ENCODE measurements around the gene FBXO22. TPM values are rescaled to one million over a fixed set of nuclear protein-coding genes. Genes with fewer than 3 reads are reported as not detected.

FBXO22 gene
- polyA plus RNA-seq, 1 experiment, result 68.7 TPM

- TF ChIP-seq, protein P1, sequence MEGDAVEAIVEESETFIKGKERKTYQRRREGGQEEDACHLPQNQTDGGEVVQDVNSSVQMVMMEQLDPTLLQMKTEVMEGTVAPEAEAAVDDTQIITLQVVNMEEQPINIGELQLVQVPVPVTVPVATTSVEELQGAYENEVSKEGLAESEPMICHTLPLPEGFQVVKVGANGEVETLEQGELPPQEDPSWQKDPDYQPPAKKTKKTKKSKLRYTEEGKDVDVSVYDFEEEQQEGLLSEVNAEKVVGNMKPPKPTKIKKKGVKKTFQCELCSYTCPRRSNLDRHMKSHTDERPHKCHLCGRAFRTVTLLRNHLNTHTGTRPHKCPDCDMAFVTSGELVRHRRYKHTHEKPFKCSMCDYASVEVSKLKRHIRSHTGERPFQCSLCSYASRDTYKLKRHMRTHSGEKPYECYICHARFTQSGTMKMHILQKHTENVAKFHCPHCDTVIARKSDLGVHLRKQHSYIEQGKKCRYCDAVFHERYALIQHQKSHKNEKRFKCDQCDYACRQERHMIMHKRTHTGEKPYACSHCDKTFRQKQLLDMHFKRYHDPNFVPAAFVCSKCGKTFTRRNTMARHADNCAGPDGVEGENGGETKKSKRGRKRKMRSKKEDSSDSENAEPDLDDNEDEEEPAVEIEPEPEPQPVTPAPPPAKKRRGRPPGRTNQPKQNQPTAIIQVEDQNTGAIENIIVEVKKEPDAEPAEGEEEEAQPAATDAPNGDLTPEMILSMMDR (IDR thresholded peaks at IDR 0.05; ENCODE audit: low read depth, low read length), result no peak
- ChIA-PET CTCF (interaction anchor here (0.6 to 3.2 kb wide), 3 partner anchors 114 to 209 kb away, joined by 3 to 24 read pairs (median 3); no protein-coding TSS in a partner anchor), POLR2A (no interaction called here)
- Histone ChIP-seq H3K4me3 (ENCODE audit: low read depth, low read length) (no peak overlapping the region), H3K9me3 (ENCODE audit: control insufficient read depth, insufficient read depth, low read length) (no peaks in the 10 kb centered on the region), H3K27ac (ENCODE audit: low read depth, low read length) (no peak overlapping the region), H3K27me3 (ENCODE audit: control insufficient read depth, insufficient read depth, low read length) (no peaks in the 10 kb centered on the region)
- DNase-seq (ENCODE audit: low read depth, low spot score), result no peak
Observed at GRCh38 chr15:75929799-75930565, 26.3 kb downstream of the FBXO22 start.

- Histone ChIP-seq H3K4me3 (ENCODE audit: low read depth, low read length) (no peak overlapping the region), H3K27me3 (ENCODE audit: control insufficient read depth, insufficient read depth, low read length) (no peaks in the 10 kb centered on the region), H3K9me3 (ENCODE audit: control insufficient read depth, insufficient read depth, low read length) (no peaks in the 10 kb centered on the region), H3K27ac (ENCODE audit: low read depth, low read length) (no peak overlapping the region)
- ChIA-PET POLR2A (no interaction called here), CTCF (interaction anchor here (1.0 to 3.2 kb wide), 2 partner anchors 9 to 209 kb away, joined by 4 to 24 read pairs; no protein-coding TSS in a partner anchor)
- no peak for DNase-seq (ENCODE audit: low read depth, low spot score)
- TF ChIP-seq, protein P1 (IDR thresholded peaks at IDR 0.05; ENCODE audit: low read depth, low read length), result no peak
Observed at GRCh38 chr15:75930866-75931265, 27.2 kb downstream of the FBXO22 start.

DNA sequence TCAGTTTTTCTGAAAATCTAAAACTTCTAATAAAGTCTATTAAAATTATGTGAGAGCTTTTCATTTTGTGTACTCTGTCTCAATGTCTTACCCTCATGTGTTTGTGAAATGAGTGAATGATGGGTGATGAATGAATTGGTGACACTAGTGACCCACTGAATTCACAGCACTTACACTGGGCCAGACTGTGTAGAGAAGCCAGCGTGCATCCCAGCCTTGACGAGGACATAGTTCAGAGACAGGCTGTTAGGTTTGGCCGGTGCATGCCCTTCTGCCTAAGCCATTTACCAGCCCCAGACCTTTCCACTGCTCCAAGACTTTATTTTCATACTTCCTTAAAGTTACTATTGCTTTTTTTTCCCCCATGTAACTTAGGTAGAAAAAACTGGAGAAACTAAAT, 38.8 kb downstream of the FBXO22 start:
- no peak overlapping the region for H3K4me3 ChIP-seq (ENCODE audit: low read depth, low read length)
- ChIA-PET POLR2A (no interaction called here), CTCF (no interaction called here)
- H3K27me3 ChIP-seq (ENCODE audit: control insufficient read depth, insufficient read depth, low read length), result no peaks in the 10 kb centered on the region
- no peak overlapping the region for H3K27ac ChIP-seq (ENCODE audit: low read depth, low read length)
- TF ChIP-seq, protein P1 (IDR thresholded peaks at IDR 0.05; ENCODE audit: low read depth, low read length), result no peak
- no peak for DNase-seq (ENCODE audit: low read depth, low spot score)
- no peaks in the 10 kb centered on the region; the same call in 1 of the 2 replicates for H3K9me3 ChIP-seq (ENCODE audit: control insufficient read depth, insufficient read depth, low read length)

DNA sequence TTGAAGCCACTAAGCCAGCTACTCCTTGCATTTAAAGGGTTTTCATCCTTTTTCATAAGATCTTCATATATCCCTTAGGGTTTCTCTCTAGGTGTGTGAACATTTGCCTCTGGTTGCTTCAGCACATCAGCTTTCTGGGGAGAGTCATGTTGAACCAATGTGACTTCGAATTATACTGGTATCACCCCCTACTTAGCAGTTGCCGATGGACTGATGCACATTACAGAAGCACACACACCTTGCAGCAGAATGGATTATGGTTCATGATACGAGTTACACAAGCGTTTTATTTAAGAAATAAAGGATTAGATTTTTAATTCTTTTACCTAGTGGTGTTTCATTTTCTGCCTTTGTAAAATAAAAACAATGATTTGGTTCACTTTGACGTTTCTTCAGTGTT, 39.6 kb downstream of the FBXO22 start:
- DNase-seq (ENCODE audit: low read depth, low spot score), result no peak
- POLR2A ChIA-PET, result no interaction called here
- no peaks in the 10 kb centered on the region for H3K27me3 ChIP-seq (ENCODE audit: control insufficient read depth, insufficient read depth, low read length)
- CTCF ChIA-PET, result no interaction called here
- H3K9me3 ChIP-seq (ENCODE audit: control insufficient read depth, insufficient read depth, low read length), result no peaks in the 10 kb centered on the region; the same call in 1 of the 2 replicates
- TF ChIP-seq, protein P1 (IDR thresholded peaks at IDR 0.05; ENCODE audit: low read depth, low read length), result no peak
- no peak overlapping the region for H3K4me3 ChIP-seq (ENCODE audit: low read depth, low read length)
- no peak overlapping the region for H3K27ac ChIP-seq (ENCODE audit: low read depth, low read length)

DNA sequence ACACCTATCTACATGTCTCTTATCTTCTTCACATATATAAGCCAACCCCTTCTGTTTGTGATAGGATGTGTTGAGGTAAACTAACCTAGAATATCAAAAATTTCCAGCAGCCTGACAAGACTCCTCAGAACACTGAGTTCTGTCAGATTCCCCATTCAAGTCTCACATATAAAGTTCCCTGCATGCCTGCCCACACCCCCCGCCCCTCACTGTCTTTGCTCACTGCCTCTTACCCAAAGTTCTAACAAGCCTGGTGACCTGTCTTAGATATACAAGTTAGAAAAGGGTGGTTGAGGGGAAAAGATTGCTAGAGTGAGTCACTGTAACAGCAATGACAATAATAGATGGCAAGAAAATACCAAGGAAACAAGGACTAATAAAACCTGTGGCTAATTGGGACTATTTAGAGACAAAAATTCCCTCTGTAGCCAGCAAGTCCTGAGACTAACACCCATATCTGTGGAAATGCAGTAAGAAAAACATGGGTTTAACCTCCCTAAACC, 40.1 kb downstream of the FBXO22 start:
- no peaks in the 10 kb centered on the region for H3K27me3 ChIP-seq (ENCODE audit: control insufficient read depth, insufficient read depth, low read length)
- H3K9me3 ChIP-seq (ENCODE audit: control insufficient read depth, insufficient read depth, low read length), result no peaks in the 10 kb centered on the region; the same call in 1 of the 2 replicates
- no peak for DNase-seq (ENCODE audit: low read depth, low spot score)
- no peak overlapping the region for H3K27ac ChIP-seq (ENCODE audit: low read depth, low read length)
- ChIA-PET POLR2A (no interaction called here), CTCF (interaction anchor here (0.5 kb wide), 1 partner anchor 141 kb away, joined by 4 read pairs; no protein-coding TSS in a partner anchor)
- H3K4me3 ChIP-seq (ENCODE audit: low read depth, low read length), result no peak overlapping the region
- TF ChIP-seq, protein P1 (IDR thresholded peaks at IDR 0.05; ENCODE audit: low read depth, low read length), result no peak

Data from AG04450 (cell line).